Left renal pelvis (tissue), 4 donors: ENCODE data around the gene AAGAB. TPM values are rescaled to one million over a fixed set of nuclear protein-coding genes. Genes with fewer than 3 reads are reported as not detected.

ENCODE experiments used
- DNase-seq, 4 donors: peaks; one replicate each; pipeline ENCODE4 v3.0.0-alpha.2; 2013; ENCODE audit warnings: low read depth in 4 of 4, low spot score in 3 of 4
- polyA plus RNA-seq, 4 donors: library from polyadenylated mRNA; unstranded; fragments of 120-200 nt; gene quantifications; one replicate each; pipeline ENCODE4 v1.2.1, GENCODE V29; 2013; ENCODE audit not compliant: insufficient read length in 4 of 4

Gene AAGAB
- polyA plus RNA-seq, 4 donors = 24.3 to 66.9 (median 57.9) TPM

GRCh38 chr15:67190326-67190725, 64.1 kb downstream of the AAGAB start:
- no peak for DNase-seq

DNA sequence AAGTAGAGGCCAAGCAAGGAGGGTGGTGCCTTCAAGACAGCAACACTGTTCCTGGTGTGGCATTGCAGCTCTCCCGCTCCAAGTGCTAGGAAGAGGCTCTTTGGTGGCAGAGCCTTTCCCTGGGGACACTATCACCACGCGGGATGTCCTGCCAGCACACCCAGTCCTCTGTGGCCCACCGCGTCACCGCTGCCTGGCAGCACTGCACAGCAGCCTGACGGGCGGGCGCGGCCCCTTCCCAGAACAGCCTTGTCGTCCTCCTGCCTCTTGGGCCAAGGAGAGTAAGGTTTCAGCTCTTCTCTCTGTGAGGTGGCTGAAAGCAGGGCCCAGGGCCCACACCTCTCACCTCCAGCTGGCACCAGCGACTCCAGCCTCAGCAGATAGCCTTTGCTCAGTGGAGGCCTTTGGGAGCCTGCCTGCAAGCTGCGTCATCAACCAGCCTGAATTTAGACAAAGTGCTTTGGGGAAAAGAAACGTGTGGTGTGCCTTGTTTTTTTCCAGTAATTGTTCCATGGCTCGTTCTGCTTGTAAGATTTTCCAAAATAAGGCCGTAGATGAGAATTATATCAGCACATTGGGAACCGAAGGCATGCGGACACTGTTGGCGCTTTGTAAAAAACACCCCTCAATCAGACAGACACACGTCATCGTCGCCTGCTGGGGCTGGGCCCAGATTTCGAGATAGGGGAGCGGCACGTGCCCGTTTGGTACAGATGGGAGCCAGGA, 65.0 kb downstream of the AAGAB start:
- DNase-seq = no peak

DNA sequence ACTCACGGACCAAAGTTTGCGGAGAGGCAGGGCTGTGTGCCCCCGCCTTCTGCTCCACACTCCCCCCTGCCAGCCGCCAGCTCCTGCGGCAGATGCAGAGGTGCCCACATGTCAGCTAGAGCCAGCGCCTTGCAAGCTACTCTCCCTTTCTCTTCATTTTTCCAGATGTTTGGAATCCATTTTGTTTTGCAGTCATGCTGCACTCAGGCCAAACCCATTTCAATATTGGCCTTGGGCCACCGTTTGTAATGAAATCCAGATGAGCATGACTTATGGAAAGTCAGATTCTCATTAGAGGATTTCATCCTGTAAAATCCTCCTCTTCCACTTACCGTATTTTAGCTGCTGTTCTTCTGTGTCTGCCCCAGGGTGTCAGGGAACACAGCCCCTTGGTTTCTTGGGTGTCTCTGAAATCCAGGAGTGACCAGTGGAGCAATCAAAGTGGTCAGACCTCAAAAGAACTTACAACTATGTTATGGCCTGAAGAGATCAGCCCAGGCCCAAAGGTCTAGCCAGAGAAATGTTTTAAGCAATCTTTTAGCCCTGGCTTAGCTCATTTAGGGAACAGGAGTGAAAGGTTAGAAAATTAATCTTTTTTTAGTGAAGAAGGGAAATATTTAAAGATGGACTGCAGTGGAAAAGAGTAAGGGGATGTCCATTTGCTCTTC, 65.8 kb downstream of the AAGAB start:
- DNase-seq = no peak

DNA sequence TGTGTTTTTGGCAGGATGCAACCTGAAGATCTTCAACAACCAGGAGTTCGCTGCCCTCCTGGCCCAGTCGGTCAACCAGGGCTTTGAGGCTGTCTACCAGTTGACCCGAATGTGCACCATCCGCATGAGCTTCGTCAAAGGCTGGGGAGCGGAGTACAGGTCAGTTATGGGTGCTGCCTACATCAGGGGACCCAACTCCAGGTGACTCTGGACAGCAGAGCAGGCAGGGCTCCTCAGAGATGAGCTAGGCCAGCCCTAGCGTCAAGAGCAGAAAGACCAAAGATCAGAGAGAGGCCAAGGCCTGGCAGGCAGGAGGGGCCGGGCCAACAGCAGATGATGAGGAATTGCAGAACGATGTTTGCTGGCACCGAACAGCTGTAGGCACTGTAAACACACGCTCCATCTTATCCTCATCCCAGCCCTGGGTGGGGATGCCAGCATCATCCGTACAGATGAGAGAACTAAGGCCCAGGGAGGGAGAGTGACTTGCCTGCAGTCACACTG, 67.1 kb downstream of the AAGAB start:
- DNase-seq = no peak

DNA sequence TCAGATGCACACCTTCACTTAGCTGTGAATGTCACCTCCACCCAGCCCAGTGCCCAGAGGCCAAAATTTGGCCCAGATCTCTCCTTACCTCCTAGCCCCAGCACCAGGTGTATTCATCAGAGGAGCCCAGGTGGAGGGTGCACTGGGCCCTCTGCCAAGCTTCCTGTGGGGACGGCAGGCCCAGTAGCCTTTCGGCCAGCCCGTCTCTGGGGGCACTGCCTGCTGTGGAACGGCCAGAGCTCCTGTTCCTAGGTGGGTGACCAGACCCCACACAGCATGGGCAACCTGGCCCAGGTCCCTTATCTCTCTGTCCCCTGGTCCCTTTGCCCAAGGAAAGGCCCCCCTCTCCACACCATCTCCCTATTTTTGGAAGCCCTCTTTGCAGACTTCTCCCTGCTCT, 67.8 kb downstream of the AAGAB start:
- no peak for DNase-seq

GRCh38 chr15:67186226-67186649, 68.2 kb downstream of the AAGAB start:
- DNase-seq = no peak

GRCh38 chr15:67185621-67186225, 68.7 kb downstream of the AAGAB start:
- no peak for DNase-seq

GRCh38 chr15:67185051-67185450, 69.4 kb downstream of the AAGAB start:
- DNase-seq = no peak

DNA sequence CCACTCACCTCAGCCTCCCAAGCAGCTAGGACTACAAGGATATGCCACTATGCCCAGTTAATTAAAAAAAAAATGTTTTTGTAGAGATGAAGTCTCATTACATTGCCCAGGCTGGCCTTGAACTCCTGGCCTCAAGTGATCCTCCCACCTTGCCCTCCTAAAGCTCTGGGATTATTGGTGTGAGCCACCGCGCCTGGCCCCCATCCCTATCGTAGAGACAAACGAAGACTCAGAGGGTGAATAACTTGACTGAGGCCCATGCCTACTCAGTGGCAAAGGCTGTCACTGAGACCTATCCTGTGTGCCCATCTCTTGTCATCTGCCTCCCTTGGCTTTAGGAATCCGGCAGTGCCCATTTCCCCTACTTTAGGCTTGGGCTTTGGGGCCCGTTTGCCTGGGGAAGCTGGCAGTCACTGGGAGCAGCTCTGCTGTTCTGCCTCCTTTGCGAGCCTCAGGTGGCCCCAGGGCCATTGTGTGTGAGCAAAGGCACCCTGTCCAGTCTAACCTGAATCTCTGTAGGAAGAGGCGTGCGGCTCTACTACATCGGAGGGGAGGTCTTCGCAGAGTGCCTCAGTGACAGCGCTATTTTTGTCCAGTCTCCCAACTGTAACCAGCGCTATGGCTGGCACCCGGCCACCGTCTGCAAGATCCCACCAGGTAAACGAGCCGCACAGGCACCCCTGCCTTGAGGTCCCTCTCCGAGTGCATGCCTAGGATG, 70.1 kb downstream of the AAGAB start:
- DNase-seq = no peak

GRCh38 chr15:67183443-67184169, 70.9 kb downstream of the AAGAB start:
- DNase-seq = no peak

GRCh38 chr15:67181221-67181639, 73.2 kb downstream of the AAGAB start:
- no peak for DNase-seq

DNA sequence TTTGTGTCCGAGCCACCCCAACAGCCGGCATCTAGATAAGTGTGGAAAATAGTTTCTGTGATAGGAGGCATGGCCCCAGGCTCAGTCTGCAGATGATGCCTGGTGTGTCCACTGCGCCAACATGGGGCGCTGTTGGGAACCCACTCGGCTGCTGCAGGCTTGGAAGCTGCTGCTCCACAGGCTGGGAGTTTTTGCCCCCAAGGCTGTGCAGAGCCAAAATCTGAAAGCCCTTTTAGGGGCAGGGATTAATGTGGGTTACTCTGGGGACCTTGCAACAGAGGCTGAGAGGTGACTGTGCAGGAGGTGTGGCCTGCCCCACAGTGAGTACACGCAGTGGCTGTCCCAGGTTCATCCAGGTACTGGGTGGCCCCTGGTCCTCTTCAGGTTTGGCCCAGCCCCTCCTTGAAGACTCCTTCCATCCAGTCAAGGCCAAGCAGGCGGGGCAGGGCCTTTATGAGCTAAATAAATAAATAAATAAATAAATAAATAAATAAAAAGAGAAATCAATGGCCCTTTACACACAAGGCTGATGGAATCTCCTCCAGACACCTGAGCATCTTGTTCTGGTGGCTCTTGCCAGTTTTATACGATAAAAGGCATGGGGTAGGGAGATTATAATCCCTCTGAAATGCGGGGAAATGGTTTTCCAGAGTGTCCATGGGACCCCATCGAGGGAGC, 73.8 kb downstream of the AAGAB start:
- no peak for DNase-seq

DNA sequence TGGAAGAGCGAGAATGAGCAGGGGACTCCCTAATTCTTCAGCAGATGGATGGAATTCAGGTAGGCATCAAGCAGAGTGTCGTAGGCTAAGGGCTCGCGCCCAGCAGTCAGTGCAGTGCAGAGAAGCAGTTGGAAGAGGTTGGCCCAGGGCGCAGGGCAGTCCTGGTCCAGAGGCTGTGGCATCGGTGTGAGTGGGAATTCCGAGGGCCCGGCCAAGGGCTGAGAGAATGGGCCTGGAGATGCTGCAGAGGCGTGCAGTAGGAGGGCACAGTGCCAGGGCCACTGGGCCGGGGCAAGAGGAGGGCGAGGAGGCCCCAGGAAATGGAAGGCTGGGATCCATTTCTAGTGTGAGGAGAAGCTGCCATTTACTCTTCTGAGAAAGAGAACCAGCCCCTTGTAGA, 74.4 kb downstream of the AAGAB start:
- DNase-seq = no peak

GRCh38 chr15:67179411-67179995, 75.0 kb downstream of the AAGAB start:
- no peak for DNase-seq

- DNase-seq = no peak
Measured at GRCh38 chr15:67178569-67179210, 75.8 kb downstream of the AAGAB start.

DNA sequence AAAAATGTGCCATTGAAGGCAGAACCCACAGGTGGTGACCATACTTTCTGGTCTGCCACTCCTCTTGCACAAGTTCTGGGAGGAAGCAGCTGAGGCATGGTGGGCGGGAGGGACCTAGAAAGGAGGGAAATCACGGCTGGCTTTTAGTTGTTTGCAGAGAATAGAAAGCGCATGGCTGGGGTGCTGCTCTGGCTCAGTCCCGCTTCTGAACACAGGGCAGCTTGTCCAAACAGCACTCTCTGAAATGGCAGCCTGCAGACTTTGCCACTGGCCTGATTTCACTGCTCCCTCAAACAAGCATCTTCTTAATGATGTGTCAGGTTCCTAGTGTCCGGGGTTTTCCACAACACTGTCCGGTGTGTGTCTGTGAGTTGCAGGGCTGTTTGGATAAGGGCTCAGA, 76.7 kb downstream of the AAGAB start:
- DNase-seq = no peak

DNA sequence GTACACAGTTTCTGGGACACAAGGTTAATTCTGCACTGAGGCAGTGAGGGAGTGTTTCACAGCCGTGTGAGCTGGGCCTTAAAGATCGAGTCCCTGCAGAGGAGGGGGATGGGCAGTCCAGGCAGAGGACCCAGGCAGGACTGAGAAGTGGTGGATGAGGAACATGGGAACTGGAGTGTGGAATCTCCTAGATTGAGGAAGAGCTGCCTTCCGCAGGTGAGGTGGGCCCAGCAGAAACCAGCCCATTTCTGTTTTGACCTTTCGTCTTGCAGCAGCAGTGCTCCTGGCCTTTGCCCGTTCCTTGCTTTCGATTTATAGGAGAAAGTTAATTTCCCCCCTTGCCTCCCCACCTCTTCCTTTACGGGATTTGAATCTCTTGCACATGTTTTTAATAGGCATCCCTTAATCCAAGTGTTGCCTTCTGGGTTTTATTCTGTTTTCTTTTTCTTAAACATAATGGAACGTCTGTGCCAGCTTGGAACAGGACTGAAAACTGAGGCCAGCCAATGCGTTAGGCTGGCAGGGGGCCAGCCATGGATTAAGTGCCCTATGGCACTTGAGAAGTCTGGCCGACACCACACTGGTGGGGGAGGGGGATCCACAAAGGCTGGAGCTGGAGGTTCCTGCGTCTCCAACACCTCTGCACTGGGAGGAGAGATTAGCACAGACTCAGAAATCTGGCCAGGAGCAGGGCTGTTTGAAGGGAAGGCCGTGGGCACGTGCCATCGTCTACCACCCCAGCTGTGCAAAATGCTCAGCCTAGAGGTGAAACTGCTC, 78.1 kb downstream of the AAGAB start:
- DNase-seq = no peak

DNA sequence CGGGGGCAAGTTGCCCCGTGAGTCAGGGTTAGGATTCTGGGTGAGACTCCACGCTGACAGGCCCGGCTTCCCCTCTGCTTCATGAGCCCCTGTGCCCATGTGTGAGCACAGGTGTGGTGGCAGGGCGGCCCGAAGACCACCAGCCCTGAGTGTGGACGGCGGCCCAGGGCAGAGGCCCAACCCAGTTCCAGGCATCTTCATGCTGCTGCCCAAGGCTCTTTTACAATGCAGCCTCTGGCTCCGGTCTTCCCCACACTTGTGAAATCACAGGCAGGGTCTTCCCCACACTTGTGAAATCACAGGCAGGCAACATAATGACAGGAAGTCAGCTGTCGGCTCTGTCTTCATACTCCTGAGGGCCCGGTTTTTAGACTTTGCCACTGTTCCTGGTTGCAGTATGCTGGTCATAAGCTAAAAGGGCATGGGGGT, 78.8 kb downstream of the AAGAB start:
- DNase-seq = no peak
